GM21447 (cell line): Measurements from ENCODE around the gene IGSF9B.

Experiments used
- ATAC-seq: cut with Tn5 transposase; IDR thresholded peaks from one replicate; pipeline ENCODE4 v1.9.1; 2021; ENCODE audit not compliant: unreplicated experiment

IGSF9B gene

DNA sequence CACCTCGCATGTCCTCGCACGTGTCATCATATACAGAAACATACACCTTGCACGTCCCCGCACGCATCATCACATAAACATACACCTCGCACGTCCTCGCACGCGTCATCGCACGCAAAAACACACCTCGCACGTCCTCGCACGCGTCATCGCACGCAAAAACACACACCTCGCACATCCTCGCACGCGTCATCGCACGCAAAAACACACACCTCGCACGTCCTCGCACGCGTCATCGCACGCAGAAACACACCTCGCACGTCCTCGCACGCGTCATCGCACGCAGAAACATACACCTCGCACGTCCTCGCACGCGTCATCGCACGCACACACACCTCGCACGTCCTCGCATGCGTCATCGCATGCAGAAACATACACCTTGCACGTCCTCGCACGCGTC, 16.7 kb downstream of the IGSF9B start:
- no peak for ATAC-seq

DNA sequence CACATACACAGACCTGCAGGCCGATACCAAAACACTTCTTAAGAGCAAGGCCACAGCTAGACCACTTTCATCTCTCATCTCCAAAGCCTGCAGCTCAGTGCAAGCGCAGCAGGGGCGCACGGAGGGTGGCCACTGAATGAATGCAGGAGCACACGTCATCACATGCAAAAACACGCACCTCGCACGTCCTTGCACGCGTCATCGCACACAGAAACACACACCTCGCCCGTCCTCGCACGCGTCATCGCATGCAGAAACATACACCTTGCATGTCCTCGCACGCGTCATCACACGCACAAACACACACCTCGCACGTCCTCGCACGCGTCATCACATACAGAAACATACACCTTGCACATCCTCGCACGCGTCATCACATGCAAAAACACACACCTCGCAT, 17.2 kb downstream of the IGSF9B start:
- no peak for ATAC-seq

DNA sequence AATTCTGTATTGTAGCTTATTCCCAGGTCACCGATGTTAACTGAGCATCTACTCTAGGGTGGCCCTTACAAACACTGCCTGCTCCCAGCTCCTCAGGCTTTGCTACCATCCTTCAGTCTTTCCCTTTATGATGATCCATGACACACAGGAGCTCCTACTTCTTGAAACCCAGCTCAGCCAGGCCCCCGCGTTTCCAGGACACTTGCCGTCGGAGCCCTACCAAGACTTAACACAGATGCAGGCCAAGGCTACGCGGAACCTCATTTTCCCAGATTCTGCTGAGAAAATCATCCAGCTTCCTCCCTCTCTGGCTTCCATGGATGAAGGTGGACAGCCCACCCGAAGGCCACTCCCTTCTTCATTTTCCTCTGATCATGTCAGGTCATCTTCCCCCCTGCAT, 18.6 kb downstream of the IGSF9B start:
- ATAC-seq: no peak

- no peak for ATAC-seq
Observed at GRCh38 chr11:133937468-133937867, 19.3 kb downstream of the IGSF9B start.

GRCh38 chr11:133937015-133937414, 19.8 kb downstream of the IGSF9B start:
- ATAC-seq: no peak

- ATAC-seq: no peak
Observed at GRCh38 chr11:133936592-133936991, 20.2 kb downstream of the IGSF9B start.

DNA sequence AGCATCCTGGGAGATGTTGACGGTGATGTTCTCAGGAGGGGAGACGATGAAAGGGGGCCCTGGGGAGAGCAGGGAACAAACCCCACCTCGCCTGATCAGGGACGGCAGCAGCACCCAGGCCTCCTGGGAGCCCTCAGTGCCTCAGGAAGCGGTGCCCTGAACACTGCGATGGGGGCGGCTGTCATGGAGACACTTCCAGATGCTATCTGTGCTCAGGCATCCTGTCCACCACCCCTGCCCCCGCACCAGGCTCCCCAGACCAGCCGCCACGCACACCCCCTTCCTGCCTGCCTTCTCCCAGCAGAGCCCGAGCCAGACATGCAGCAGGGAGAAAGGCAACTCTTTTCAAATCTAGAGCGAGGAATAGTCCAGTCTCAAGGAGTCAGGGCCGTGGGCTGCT, 20.6 kb downstream of the IGSF9B start:
- ATAC-seq: no peak

- ATAC-seq: no peak
Observed at GRCh38 chr11:133935551-133935910, 21.2 kb downstream of the IGSF9B start.

DNA sequence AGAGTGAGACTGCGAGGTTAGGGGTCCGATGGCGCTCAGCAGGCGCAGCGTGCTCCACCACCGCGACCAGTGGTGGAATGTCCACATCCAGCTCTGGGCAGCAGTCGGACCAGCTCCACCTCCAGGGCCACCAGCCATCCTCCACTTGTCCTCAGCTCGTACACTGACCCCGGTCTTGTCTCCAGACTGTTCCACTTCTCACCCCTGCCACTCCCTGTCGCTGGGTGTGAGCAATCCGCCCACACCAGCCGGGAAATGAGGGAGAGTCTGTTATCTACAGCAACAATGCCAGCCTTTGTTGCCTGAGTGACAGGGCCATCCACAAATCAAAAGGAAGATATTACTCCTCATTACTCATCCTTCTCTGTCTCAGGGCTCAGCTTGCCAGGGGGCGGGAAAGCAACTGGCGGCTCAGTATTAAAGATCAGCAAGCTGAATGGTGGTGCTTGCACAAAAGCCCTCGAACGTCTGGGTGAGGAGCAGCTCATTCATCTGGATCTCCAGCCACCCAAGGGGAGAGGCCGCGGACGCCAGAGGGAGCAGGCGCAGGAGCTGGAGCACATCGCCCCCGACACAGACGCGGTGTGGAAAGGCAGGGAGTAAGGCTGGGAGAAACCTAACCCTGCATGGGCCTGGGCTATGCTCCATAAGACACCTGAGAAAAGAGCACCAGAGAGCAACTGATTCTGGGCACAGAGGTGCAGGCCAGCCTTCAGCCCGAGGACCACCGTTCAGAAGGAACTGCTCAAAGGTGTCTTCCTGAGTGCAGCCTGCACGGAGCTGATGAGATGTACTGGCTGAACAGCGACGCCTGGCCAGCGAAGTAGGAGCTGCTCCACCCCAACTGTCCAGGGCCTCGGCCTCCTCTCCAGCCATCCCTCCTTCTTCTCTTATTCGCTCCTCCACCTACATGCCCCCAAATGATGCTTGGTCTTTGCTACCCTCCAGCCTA, 21.9 kb downstream of the IGSF9B start:
- ATAC-seq: no peak

DNA sequence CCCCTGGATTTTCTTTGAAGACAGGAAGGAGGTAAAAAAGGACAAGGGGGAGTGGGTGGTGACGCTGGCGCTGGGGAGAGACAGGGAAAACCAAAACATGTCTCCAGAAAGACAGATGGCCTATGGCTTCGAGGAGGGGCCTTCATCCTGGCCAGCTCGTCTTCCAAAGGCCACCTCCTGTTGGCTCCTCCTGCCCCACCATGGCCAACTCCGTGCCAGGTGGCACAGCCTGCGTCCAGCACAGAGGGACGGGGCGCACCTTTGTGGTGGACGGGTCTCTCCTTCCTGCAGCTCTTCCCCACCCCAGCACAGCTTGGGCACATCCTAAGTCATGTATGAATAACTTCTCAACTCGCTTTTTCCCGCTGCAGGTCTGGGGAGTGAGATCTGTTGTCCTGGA, 22.7 kb downstream of the IGSF9B start:
- no peak for ATAC-seq

DNA sequence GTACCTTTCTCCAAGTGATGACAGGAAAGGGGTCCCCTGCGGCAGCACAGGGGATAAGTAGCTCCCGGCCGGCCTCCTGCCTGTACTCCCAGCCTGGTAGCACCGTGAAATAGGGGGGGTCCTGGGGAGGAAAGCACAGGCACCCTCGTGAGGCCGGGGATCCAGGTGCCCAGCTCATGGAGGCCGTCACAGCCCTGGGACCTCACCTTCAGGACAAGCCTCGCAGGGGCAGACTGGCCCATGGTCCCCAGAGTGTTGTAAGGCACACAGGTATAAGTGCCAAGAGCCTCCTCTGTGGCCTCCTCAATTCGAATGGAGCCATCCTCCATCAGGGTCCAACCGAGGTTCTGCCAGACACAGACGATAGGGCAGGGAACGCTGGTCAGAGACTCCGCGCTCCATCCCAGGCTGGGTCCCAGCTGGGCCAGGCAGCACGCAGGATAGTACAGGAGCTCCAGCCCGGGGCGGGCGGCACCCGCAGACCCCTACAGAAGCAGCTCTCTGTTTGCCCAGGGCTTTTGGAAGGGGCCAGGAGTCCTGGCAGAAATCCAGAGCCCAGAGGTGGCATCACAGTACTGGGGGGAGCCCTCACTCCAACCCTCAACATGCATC, 25.2 kb downstream of the IGSF9B start:
- no peak for ATAC-seq

- ATAC-seq: no peak
Observed at GRCh38 chr11:133930767-133931448, 25.9 kb downstream of the IGSF9B start.

GRCh38 chr11:133930053-133930766, 26.6 kb downstream of the IGSF9B start:
- ATAC-seq: no peak

DNA sequence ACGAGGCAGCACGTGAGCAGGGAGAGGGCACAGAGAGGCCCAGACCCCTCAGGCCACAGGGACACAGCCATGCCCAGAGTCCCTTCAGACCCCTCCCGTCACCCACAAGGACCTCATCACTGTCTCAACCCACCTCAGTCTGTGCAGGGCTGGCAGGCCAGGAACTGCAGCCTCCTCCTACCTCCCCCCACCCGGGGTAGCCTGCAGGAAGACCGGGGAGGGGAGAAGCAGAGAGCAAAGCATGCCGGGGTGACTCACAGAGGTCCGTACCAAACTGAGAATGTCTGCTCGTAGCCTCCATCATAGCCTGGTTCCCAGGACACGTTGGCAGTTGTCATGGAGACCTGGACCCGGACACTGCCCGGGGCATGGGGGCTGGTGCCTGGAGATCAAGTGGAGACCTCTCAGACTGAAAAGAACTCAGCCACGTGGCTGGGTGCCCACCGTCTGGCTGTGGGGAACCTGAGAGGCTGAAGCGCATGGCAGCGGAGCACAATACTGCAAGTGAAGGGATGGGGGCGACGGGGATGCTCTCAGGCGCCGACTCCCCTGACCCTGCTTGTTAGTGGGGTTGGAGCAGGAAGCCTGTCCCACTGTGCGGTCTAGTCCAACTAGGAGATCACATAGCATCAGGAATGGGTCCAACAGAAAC, 27.2 kb downstream of the IGSF9B start:
- ATAC-seq: no peak

DNA sequence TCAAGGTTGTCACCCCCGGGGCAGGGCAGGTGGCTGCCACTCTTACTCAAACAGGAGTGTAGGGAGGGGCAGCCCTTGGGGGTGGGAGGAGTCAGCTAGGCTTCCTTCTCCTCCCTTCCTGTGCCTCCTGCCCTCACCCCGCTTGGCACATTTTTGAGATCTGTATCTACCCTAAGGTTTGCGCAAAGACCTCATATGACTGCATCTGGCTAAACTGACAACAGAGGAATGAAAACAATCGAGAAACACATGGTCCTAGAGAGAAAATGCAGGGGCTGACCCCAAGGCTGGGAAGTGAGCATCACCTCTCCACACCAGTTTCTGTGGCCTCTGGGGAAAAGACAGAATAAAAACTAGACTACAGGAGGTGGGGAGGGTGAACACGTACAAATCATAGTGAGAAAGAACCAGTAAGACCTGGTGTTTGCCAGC, 28.1 kb downstream of the IGSF9B start:
- peak; percentile 57 for ATAC-seq

GRCh38 chr11:133927690-133928627, 28.8 kb downstream of the IGSF9B start:
- ATAC-seq: peak; percentile 71

- no peak for ATAC-seq
Observed at GRCh38 chr11:133926466-133927246, 30.1 kb downstream of the IGSF9B start.

DNA sequence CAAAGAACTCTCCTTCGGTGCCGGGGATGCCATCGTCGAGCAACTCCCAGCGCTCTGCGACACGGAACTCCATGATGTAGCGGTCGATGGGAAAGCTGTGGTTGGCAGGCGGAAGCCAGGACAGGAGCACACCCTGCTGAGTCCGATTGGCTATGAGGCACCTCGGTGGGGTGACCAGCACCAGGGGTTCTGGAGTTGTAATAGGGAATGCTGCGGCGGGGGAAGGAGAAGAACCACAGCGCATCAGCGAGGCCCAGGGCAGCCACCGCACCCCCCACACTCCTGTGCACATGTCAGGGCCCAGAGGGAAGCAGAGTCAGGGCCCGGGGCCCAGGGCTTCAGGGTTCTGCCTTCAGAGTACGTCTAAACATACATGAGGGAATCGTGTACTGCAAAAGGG, 31.0 kb downstream of the IGSF9B start:
- ATAC-seq: no peak

DNA sequence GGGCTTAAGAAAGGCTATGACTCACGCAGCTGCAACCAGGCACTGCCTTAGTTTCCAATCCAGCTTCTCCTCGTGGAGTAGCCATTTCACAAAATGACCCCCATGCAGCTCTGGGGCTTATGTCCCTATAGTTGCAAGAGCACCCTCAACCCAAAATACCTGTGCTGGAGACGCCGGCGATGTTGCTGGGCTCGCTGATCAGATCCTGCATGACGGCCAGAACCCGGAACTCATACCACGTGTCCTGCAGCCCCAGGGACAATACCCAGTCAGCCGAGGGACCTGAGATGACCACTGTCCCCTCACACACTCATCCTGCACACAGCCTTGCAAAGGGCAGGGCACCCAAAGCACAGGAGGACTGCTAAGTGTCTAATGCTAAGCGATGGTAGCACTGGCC, 32.1 kb downstream of the IGSF9B start:
- ATAC-seq: no peak
